ENCODE data around the gene RHOXF1.
"Not testable (repeated sequence)": the region's sequence is repeated elsewhere in the genome, so short reads cannot be mapped to it uniquely, and the experiment has no call there.

Gene RHOXF1

GRCh38 chrX:120111611-120112010 is 4.1 kb downstream of the RHOXF1 start:
- Histone ChIP-seq H2AFZ (ENCODE audit: low read length) (no peak overlapping the region), H3K9me3 (ENCODE audit: low read length) (no peaks in the 10 kb centered on the region), H3K9ac (ENCODE audit: low read length) (no peak overlapping the region), H3K27ac (ENCODE audit: low read depth, low read length, poor library complexity, severe bottlenecking) (no peak overlapping the region), H3F3A (ENCODE audit: insufficient read depth, low read length) (no peaks in the 10 kb centered on the region), H4K20me1 (ENCODE audit: insufficient read depth, low read length) (no peaks in the 10 kb centered on the region), H3K27me3 (ENCODE audit: insufficient read depth, low read length) (no peaks in the 10 kb centered on the region), H3K4me3 (ENCODE audit: low read depth, low read length, poor library complexity, severe bottlenecking) (no peak overlapping the region), H3K4me2 (ENCODE audit: low read length) (no peak overlapping the region), H3K4me1 (ENCODE audit: insufficient read depth, low read length, severe bottlenecking) (no peaks in the 10 kb centered on the region), H3K36me3 (ENCODE audit: insufficient read depth, low read length) (no peaks in the 10 kb centered on the region), H3K79me2 (ENCODE audit: insufficient read depth, low read length) (no peaks in the 10 kb centered on the region), H3K9me2 (ENCODE audit: low read depth, low read length) (no peaks in the 10 kb centered on the region)
- TF ChIP-seq EZH2 (IDR thresholded peaks at IDR 0.05; ENCODE audit: borderline replicate concordance, low read length) = no peak
- no peak for TF ChIP-seq CTCF (IDR thresholded peaks at IDR 0.05; ENCODE audit: low read length)

DNA sequence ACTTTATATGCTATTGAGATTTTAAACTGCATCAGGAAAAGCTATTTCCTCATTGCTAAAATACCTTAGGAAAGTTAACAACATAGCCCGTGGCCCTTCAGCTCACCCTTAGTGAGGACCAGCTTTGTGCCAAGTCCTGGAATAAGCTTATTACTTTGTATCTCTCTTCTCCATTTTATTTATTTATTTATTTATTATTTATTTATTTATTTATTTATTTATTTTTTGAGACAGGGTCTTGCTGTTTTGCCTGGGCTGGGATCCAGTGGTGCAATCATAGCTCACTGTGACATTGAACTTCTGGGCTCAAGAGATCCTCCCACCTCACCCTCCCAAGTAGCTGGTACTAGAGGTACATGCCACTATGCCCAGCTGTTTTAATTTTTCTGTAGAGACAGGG is 6.3 kb downstream of the RHOXF1 start:
- Histone ChIP-seq H3K36me3 (ENCODE audit: insufficient read depth, low read length) (no peaks in the 10 kb centered on the region), H3K9me3 (ENCODE audit: low read length) (no peaks in the 10 kb centered on the region), H3K27me3 (ENCODE audit: insufficient read depth, low read length) (no peaks in the 10 kb centered on the region), H4K20me1 (ENCODE audit: insufficient read depth, low read length) (no peaks in the 10 kb centered on the region), H3F3A (ENCODE audit: insufficient read depth, low read length) (no peaks in the 10 kb centered on the region), H3K27ac (ENCODE audit: low read depth, low read length, poor library complexity, severe bottlenecking) (no peak overlapping the region), H3K9me2 (ENCODE audit: low read depth, low read length) (no peaks in the 10 kb centered on the region), H3K79me2 (ENCODE audit: insufficient read depth, low read length) (no peaks in the 10 kb centered on the region), H3K4me2 (ENCODE audit: low read length) (no peak overlapping the region), H3K9ac (ENCODE audit: low read length) (no peak overlapping the region), H3K4me1 (ENCODE audit: insufficient read depth, low read length, severe bottlenecking) (no peaks in the 10 kb centered on the region), H2AFZ (ENCODE audit: low read length) (no peak overlapping the region), H3K4me3 (ENCODE audit: low read depth, low read length, poor library complexity, severe bottlenecking) (no peak overlapping the region)
- TF ChIP-seq EZH2 (IDR thresholded peaks at IDR 0.05; ENCODE audit: borderline replicate concordance, low read length) (no peak), CTCF (IDR thresholded peaks at IDR 0.05; ENCODE audit: low read length) (no peak)

DNA sequence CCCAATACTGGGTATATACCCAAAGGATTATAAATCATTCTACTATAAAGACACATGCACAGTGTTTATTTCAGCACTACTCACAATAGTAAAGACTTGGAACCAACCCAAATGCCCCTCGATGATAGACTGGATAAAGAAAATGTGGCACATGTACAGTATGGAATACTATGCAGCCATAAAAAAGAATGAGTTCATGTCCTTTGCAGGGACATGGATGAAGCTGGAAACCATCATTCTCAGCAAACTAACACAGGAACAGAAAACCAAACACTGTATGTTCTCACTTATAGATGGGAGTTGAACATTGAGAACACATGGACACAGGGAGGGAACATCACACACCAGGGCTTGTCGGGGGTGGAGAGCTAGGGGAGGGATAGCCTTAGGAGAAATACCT is 11.0 kb downstream of the RHOXF1 start:
- not testable (repeated sequence) for H3K4me2 ChIP-seq (ENCODE audit: low read length); H3K4me3 ChIP-seq (ENCODE audit: low read depth, low read length, poor library complexity, severe bottlenecking); H3K9me3 ChIP-seq (ENCODE audit: low read length); H3K36me3 ChIP-seq (ENCODE audit: insufficient read depth, low read length); H3K27ac ChIP-seq (ENCODE audit: low read depth, low read length, poor library complexity, severe bottlenecking); H3K27me3 ChIP-seq (ENCODE audit: insufficient read depth, low read length); H3K9ac ChIP-seq (ENCODE audit: low read length); H3K79me2 ChIP-seq (ENCODE audit: insufficient read depth, low read length); H2AFZ ChIP-seq (ENCODE audit: low read length); H3K9me2 ChIP-seq (ENCODE audit: low read depth, low read length); H3K4me1 ChIP-seq (ENCODE audit: insufficient read depth, low read length, severe bottlenecking); H4K20me1 ChIP-seq (ENCODE audit: insufficient read depth, low read length); H3F3A ChIP-seq (ENCODE audit: insufficient read depth, low read length)

- not testable (repeated sequence) for H3K27me3 ChIP-seq (ENCODE audit: insufficient read depth, low read length); H3K79me2 ChIP-seq (ENCODE audit: insufficient read depth, low read length); H3K9me2 ChIP-seq (ENCODE audit: low read depth, low read length); H2AFZ ChIP-seq (ENCODE audit: low read length); H3F3A ChIP-seq (ENCODE audit: insufficient read depth, low read length); H3K9ac ChIP-seq (ENCODE audit: low read length); H3K4me1 ChIP-seq (ENCODE audit: insufficient read depth, low read length, severe bottlenecking); H3K4me3 ChIP-seq (ENCODE audit: low read depth, low read length, poor library complexity, severe bottlenecking); H3K4me2 ChIP-seq (ENCODE audit: low read length); H3K9me3 ChIP-seq (ENCODE audit: low read length); H3K27ac ChIP-seq (ENCODE audit: low read depth, low read length, poor library complexity, severe bottlenecking); H4K20me1 ChIP-seq (ENCODE audit: insufficient read depth, low read length); H3K36me3 ChIP-seq (ENCODE audit: insufficient read depth, low read length)
Measured at GRCh38 chrX:120101057-120101456, 14.7 kb downstream of the RHOXF1 start.
